SK-N-SH (cell line): Measurements from ENCODE around the gene ITGA8. TPM values are rescaled to one million over a fixed set of nuclear protein-coding genes. Genes with fewer than 3 reads are reported as not detected.

Source experiments
- CTCF ChIA-PET: fragments of 300-600, 350-600 bp; formaldehyde crosslinking; extraction: SDS; loops from one replicate; lab custom pipeline; 2021; lab: Yijun Ruan, JAX
- POLR2A ChIA-PET: fragments of 350-600 bp; sonication (Branson Sonifier 250); formaldehyde crosslinking; extraction: SDS; loops from one replicate; lab custom pipeline; 2020; ENCODE audit warnings: antibody characterized with exemption, inconsistent platforms; lab: Yijun Ruan, JAX
- DNase-seq: peaks from one replicate; pipeline ENCODE4 v3.0.0; 2012
- H2AFZ ChIP-seq: fragments of 200-600 bp; sonication (generic); 2 replicates; pipeline ENCODE4 v1.8.1; 2016; ENCODE audit warnings: antibody characterized with exemption, mild to moderate bottlenecking, low read depth
- H3F3A ChIP-seq: fragments of 200-600 bp; sonication (generic); replicated peaks from 2 replicates; pipeline ENCODE3; 2016; ENCODE audit warnings: antibody characterized with exemption, mild to moderate bottlenecking; ENCODE audit not compliant: insufficient read depth
- H3K27ac ChIP-seq, 2 experiments: fragments of 200-500 bp in 1 of 2; fragments of 200-600 bp in 1 of 2; sonication (Bioruptor generic) in 1 of 2; sonication (generic), shearing (Covaris generic) in 1 of 2; 2 replicates each; pipeline versions ENCODE4 v1.5.1 to v1.6.1; 2014 to 2016; ENCODE audit warnings: low read depth in 2 of 2, inconsistent platforms in 1 of 2, low read length in 1 of 2, mild to moderate bottlenecking in 1 of 2, mixed read lengths in 1 of 2
- H3K27me3 ChIP-seq: fragments of 200-600 bp; sonication (generic), shearing (Covaris generic); 2 replicates; pipeline ENCODE4 v1.6.1; 2016; ENCODE audit warnings: mixed run types; ENCODE audit not compliant: insufficient read depth
- H3K36me3 ChIP-seq, 2 experiments: fragments of 200-500 bp in 1 of 2; fragments of 200-600 bp in 1 of 2; sonication (Bioruptor generic) in 1 of 2; sonication (generic) in 1 of 2; replicated peaks in 1 of 2; 2 replicates each; pipeline versions ENCODE3 to v1.5.1; 2014 to 2016; ENCODE audit warnings: low read length in 1 of 2, mild to moderate bottlenecking in 1 of 2; ENCODE audit not compliant: insufficient read depth in 2 of 2, control insufficient read depth in 1 of 2
- H3K4me1 ChIP-seq, 2 experiments: fragments of 200-500 bp in 1 of 2; fragments of 200-600 bp in 1 of 2; sonication (Bioruptor generic) in 1 of 2; sonication (generic), shearing (Covaris generic) in 1 of 2; 2 replicates each; pipeline versions ENCODE4 v1.5.1 to v1.6.1; 2014 to 2016; ENCODE audit warnings: low read depth in 1 of 2, low read length in 1 of 2, mixed run types in 1 of 2; ENCODE audit not compliant: insufficient read depth in 2 of 2, control insufficient read depth in 1 of 2
- H3K4me2 ChIP-seq: fragments of 200-600 bp; sonication (generic), shearing (Covaris generic); 2 replicates; pipeline ENCODE4 v1.6.1; 2017; ENCODE audit warnings: mixed run types
- H3K4me3 ChIP-seq, 2 experiments: fragments of 200-500 bp in 1 of 2; fragments of 200-600 bp in 1 of 2; sonication (Bioruptor generic) in 1 of 2; sonication (generic), shearing (Covaris generic) in 1 of 2; 2 replicates each; pipeline versions ENCODE4 v1.5.1 to v1.8.1; 2014 to 2016; ENCODE audit warnings: low read depth in 2 of 2, inconsistent platforms in 1 of 2, low read length in 1 of 2, mild to moderate bottlenecking in 1 of 2, mixed read lengths in 1 of 2, moderate library complexity in 1 of 2
- H3K79me2 ChIP-seq: fragments of 200-600 bp; sonication (generic); 2 replicates; pipeline ENCODE4 v1.8.1; 2017; ENCODE audit warnings: mild to moderate bottlenecking; ENCODE audit not compliant: insufficient read depth
- H3K9ac ChIP-seq: fragments of 200-600 bp; sonication (generic); 2 replicates; pipeline ENCODE4 v1.6.1; 2017; ENCODE audit warnings: mixed run types
- H3K9me2 ChIP-seq: fragments of 200-600 bp; sonication (generic); 2 replicates; pipeline ENCODE4 v1.6.1; 2017; ENCODE audit warnings: mixed run types
- H3K9me3 ChIP-seq: fragments of 200-600 bp; sonication (generic); 2 replicates; pipeline ENCODE4 v1.6.1; 2017; ENCODE audit warnings: mixed run types, mild to moderate bottlenecking, moderate library complexity
- H4K20me1 ChIP-seq: fragments of 200-600 bp; sonication (generic); 2 replicates; pipeline ENCODE4 v1.6.1; 2017; ENCODE audit warnings: mild to moderate bottlenecking, mixed run types; ENCODE audit not compliant: insufficient read depth
- FOXJ3 ChIP-seq: sonication (generic); formaldehyde crosslinking; IDR thresholded peaks from 2 replicates; pipeline ENCODE4 v1.5.1; 2020; ENCODE audit warnings: mild to moderate bottlenecking, missing genetic modification reagents
- FOXM1 ChIP-seq: IDR thresholded peaks from 2 replicates; pipeline ENCODE4 v1.4.0; 2012; ENCODE audit warnings: low read depth, mild to moderate bottlenecking
- MEF2A ChIP-seq: IDR thresholded peaks from 2 replicates; pipeline ENCODE4 v1.4.0; 2012; ENCODE audit warnings: low read depth, borderline replicate concordance
- NRF1 ChIP-seq: IDR thresholded peaks from 2 replicates; pipeline ENCODE4 v1.6.1; 2012; ENCODE audit warnings: low read depth, mild to moderate bottlenecking, low read length
- RXRA ChIP-seq: IDR thresholded peaks from 2 replicates; pipeline ENCODE4 v1.4.0; 2012; ENCODE audit warnings: low read depth, mild to moderate bottlenecking, borderline replicate concordance
- SIN3A ChIP-seq: IDR thresholded peaks from 2 replicates; pipeline ENCODE4 v1.6.1; 2012; ENCODE audit warnings: low read depth, mild to moderate bottlenecking, low read length, moderate library complexity, borderline replicate concordance
- SMC3 ChIP-seq: IDR thresholded peaks from 2 replicates; pipeline ENCODE4 v1.6.1; 2012; ENCODE audit warnings: low read depth, low read length, improper control_type of control experiment
- TAF1 ChIP-seq: IDR thresholded peaks from 2 replicates; pipeline ENCODE4 v1.6.1; 2012; ENCODE audit warnings: low read depth, mild to moderate bottlenecking, low read length, moderate library complexity, borderline replicate concordance
- USF1 ChIP-seq: IDR thresholded peaks from 2 replicates; pipeline ENCODE4 v1.4.0; 2012; ENCODE audit warnings: low read depth, borderline replicate concordance
- ZBTB33 ChIP-seq: IDR thresholded peaks from 2 replicates; pipeline ENCODE4 v1.4.0; 2012; ENCODE audit warnings: low read depth, borderline replicate concordance
- WGBS: methylation state at CpG from one replicate; pipeline ENCODE4 v1.1.6; 2017; ENCODE audit warnings: low lambda C conversion rate; 5-methylcytosine and 5-hydroxymethylcytosine counted together
- polyA plus RNA-seq, 3 experiments: library from polyadenylated mRNA; depleted of rRNA; stranded (reverse); fragments of >200 nt; gene quantifications; 2 replicates each; pipeline ENCODE4 v1.2.3, GENCODE V29; 2012
- TF ChIP-seq, protein P1 (sequence below): fragments of 150-350 bp; IDR thresholded peaks from 2 replicates; pipeline ENCODE4 v1.6.1; 2017; ENCODE audit warnings: antibody characterized with exemption, low read length, low read depth, borderline replicate concordance

Gene ITGA8
- polyA plus RNA-seq, 1 of the 3 experiments (the other 2 are of a cell fraction), result not detected

DNA sequence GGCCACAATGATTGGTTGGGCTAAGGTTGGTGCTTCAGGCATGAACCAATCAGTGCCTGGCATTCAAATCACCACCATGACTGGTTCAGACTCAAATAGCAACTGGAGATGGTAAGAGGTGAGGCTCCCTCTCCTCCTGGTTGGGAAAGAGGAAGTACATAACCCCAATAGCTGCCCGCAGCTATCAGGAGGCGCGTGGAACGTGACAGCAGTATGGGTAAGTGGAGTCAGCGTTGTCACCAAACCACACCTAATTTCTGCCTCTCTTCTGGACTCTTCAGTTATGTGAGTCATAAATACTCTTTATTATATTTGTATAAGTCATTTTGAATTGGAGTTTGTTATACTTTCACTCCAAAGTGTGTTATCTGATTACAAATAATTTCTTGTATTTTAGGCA, 17.9 kb upstream of the ITGA8 start (continued):
- TF ChIP-seq SIN3A (no peak), NRF1 (no peak), SMC3 (no peak), USF1 (no peak)

DNA sequence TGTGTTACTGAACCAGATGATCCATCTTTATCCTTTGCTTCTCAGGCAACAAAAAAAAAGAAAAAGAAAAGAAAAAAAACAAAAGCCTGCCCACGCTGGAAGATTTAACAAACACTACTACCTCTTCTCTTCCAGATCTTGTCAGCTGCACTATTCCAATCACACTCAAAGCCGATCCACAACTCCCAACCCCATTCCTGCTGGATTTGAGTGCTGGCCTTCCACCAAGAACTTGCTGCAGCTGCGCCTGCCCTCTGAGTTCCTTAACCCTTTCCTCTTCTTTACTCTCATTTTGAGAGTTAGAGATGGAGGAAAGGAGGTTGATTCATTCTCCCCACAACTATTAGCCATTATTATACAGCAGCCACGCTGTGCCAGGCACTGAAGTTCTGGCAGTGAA, 16.0 kb upstream of the ITGA8 start:
- H3K9ac ChIP-seq, result no peak overlapping the region
- H3K9me2 ChIP-seq, result no peaks in the 10 kb centered on the region
- no peak overlapping the region for H3K4me2 ChIP-seq
- 12% methylated on average over 4 of the region's 4 CpGs for whole genome bisulfite sequencing
- CTCF ChIA-PET, result interaction anchor here (2.4 kb wide), 1 partner anchor 9 kb away, joined by 6 read pairs; no protein-coding TSS in a partner anchor
- no peaks in the 10 kb centered on the region for H4K20me1 ChIP-seq
- H3K36me3 ChIP-seq, result no peaks in the 10 kb centered on the region
- DNase-seq, result no peak
- H2AFZ ChIP-seq, result no peak overlapping the region
- H3K9me3 ChIP-seq, result no peaks in the 10 kb centered on the region
- POLR2A ChIA-PET, result no interaction called here
- no peak overlapping the region for H3K4me3 ChIP-seq
- TF ChIP-seq FOXJ3 (no peak), TAF1 (no peak), RXRA (no peak), NRF1 (no peak), SIN3A (no peak)
- no peaks in the 10 kb centered on the region for H3F3A ChIP-seq
- no peaks in the 10 kb centered on the region for H3K27me3 ChIP-seq
- no peaks in the 10 kb centered on the region for H3K4me1 ChIP-seq
- no peaks in the 10 kb centered on the region for H3K79me2 ChIP-seq
- no peak overlapping the region for H3K27ac ChIP-seq

DNA sequence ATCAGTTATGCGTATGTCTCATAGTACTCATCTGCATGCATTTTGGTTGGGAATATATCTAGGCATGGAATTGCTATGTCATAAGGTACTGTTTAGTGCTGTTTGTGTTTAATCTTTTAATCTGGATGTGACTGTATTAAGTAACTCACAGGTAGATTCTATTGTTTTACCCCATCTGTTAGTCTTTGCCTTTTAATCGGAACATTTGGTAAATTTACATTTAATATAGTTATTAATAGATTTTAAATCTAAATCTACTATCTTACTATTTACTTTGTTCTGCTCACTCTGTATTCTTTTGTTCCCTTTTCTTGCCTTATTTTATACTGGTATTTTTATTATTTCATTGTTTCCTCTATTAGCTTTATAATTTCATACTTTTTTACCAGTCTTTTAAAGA, 10.6 kb upstream of the ITGA8 start:
- Histone ChIP-seq H3K9ac (no peak overlapping the region), H3K9me3 (no peaks in the 10 kb centered on the region), H2AFZ (no peak overlapping the region), H3K9me2 (no peaks in the 10 kb centered on the region), H3K4me1 (no peaks in the 10 kb centered on the region), H3K36me3 (no peaks in the 10 kb centered on the region), H3K4me2 (no peak overlapping the region), H4K20me1 (no peaks in the 10 kb centered on the region), H3K27me3 (no peaks in the 10 kb centered on the region), H3K27ac (no peak overlapping the region), H3K79me2 (no peaks in the 10 kb centered on the region), H3F3A (no peaks in the 10 kb centered on the region), H3K4me3 (no peak overlapping the region)
- ChIA-PET POLR2A (no interaction called here), CTCF (interaction anchor here (0.7 to 2.3 kb wide), 4 partner anchors 11 to 311 kb away, joined by 3 to 8 read pairs (median 6); partner anchors contain the start of gene ITGA8)
- DNase-seq, result no peak
- TF ChIP-seq USF1 (no peak), FOXM1 (no peak), SIN3A (no peak), ZBTB33 (no peak), MEF2A (no peak)
- TF ChIP-seq, protein P1, sequence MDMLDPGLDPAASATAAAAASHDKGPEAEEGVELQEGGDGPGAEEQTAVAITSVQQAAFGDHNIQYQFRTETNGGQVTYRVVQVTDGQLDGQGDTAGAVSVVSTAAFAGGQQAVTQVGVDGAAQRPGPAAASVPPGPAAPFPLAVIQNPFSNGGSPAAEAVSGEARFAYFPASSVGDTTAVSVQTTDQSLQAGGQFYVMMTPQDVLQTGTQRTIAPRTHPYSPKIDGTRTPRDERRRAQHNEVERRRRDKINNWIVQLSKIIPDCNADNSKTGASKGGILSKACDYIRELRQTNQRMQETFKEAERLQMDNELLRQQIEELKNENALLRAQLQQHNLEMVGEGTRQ, result no peak
- 85% methylated on average over 2 of the region's 2 CpGs for WGBS
